Ishikawa (cell line): ENCODE data around the gene TMEFF2.

Experiments used
- CEBPB ChIP-seq: IDR thresholded peaks from 2 replicates; pipeline ENCODE4 v1.6.1; 2012
- CREB1 ChIP-seq: IDR thresholded peaks from 2 replicates; pipeline ENCODE4 v1.6.1; 2012; ENCODE audit warnings: low read depth
- EGR1 ChIP-seq: IDR thresholded peaks from 2 replicates; pipeline ENCODE4 v1.6.1; 2012
- EP300 ChIP-seq: IDR thresholded peaks from 2 replicates; pipeline ENCODE4 v1.6.1; 2012; ENCODE audit warnings: borderline replicate concordance
- FOXM1 ChIP-seq: IDR thresholded peaks from 2 replicates; pipeline ENCODE4 v1.6.1; 2012; ENCODE audit warnings: low read depth, borderline replicate concordance
- NFIC ChIP-seq: IDR thresholded peaks from 2 replicates; pipeline ENCODE4 v1.6.1; 2012
- RAD21 ChIP-seq: IDR thresholded peaks from 2 replicates; pipeline ENCODE4 v1.6.1; 2012; ENCODE audit warnings: low read depth
- TAF1 ChIP-seq: IDR thresholded peaks from 2 replicates; pipeline ENCODE4 v1.6.1; 2012; ENCODE audit warnings: low read depth, mild to moderate bottlenecking
- TCF12 ChIP-seq: IDR thresholded peaks from 2 replicates; pipeline ENCODE4 v1.6.1; 2012; ENCODE audit warnings: low read depth
- TEAD4 ChIP-seq: IDR thresholded peaks from 2 replicates; pipeline ENCODE4 v1.6.1; 2012
- YY1 ChIP-seq: IDR thresholded peaks from 2 replicates; pipeline ENCODE4 v1.6.1; 2012; ENCODE audit warnings: low read depth
- ZBTB7A ChIP-seq: IDR thresholded peaks from 2 replicates; pipeline ENCODE4 v1.6.1; 2012; ENCODE audit warnings: low read depth
- TF ChIP-seq, protein P1 (sequence below): IDR thresholded peaks from 2 replicates; pipeline ENCODE4 v1.6.1; 2012
- TF ChIP-seq, protein P2 (sequence below): IDR thresholded peaks from 2 replicates; pipeline ENCODE4 v1.6.1; 2012
- TF ChIP-seq, protein P3 (sequence below): IDR thresholded peaks from 2 replicates; pipeline ENCODE4 v1.6.1; 2012; ENCODE audit warnings: low read depth, mild to moderate bottlenecking

Gene TMEFF2

DNA sequence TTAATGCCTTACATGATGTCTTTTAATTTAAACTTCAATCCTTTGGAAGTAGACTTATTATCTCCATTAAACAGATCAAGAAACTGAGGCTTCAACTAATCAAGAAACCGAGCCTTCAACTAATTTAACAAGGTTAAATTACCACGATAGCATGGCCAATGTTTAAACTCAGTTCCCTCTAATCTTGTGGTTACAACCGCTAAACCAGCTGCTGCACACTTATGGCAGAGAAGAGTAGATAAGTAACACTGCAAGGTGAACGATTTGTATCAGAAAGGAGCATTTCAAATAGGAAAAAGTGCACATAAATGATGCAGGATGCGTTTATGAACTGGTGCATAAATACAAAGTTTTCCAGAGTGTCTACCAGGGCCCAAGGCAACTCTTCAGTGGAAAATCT is 203.3 kb downstream of the TMEFF2 start:
- TF ChIP-seq, protein P1, sequence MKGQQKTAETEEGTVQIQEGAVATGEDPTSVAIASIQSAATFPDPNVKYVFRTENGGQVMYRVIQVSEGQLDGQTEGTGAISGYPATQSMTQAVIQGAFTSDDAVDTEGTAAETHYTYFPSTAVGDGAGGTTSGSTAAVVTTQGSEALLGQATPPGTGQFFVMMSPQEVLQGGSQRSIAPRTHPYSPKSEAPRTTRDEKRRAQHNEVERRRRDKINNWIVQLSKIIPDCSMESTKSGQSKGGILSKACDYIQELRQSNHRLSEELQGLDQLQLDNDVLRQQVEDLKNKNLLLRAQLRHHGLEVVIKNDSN, result no peak
- TF ChIP-seq TEAD4, result no peak
- no peak for TF ChIP-seq TAF1
- TF ChIP-seq NFIC, result no peak
- TF ChIP-seq EGR1, result no peak
- TF ChIP-seq, protein P2, sequence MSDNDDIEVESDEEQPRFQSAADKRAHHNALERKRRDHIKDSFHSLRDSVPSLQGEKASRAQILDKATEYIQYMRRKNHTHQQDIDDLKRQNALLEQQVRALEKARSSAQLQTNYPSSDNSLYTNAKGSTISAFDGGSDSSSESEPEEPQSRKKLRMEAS, result no peak
- no peak for TF ChIP-seq YY1
- TF ChIP-seq EP300, result no peak
- no peak for TF ChIP-seq CEBPB
- TF ChIP-seq TCF12, result no peak

DNA sequence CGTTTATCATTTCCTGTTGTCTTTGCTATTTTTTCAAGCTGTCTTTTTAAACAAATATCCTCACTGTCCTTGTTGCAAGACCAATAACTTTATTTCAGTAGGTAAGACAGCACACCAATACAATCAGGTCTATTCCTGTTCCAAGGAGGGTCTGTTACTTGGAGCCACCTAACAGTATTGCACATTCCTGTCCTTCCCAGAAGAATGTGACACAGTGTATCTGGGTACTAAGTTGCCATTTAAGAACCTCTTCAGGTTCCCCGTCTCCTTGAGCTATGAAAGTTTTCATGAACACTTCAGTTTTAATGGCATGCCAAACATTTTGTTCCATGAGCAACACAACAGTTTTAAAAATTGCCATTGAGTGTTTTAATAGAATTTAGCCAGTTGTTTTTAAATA is 209.0 kb downstream of the TMEFF2 start:
- TF ChIP-seq TCF12 (no peak), CEBPB (no peak), TAF1 (no peak), RAD21 (no peak), ZBTB7A (no peak), CREB1 (no peak), FOXM1 (no peak), NFIC (no peak), YY1 (no peak), TEAD4 (no peak), EP300 (no peak), EGR1 (no peak)
- TF ChIP-seq, protein P2, result no peak
- TF ChIP-seq, protein P3, sequence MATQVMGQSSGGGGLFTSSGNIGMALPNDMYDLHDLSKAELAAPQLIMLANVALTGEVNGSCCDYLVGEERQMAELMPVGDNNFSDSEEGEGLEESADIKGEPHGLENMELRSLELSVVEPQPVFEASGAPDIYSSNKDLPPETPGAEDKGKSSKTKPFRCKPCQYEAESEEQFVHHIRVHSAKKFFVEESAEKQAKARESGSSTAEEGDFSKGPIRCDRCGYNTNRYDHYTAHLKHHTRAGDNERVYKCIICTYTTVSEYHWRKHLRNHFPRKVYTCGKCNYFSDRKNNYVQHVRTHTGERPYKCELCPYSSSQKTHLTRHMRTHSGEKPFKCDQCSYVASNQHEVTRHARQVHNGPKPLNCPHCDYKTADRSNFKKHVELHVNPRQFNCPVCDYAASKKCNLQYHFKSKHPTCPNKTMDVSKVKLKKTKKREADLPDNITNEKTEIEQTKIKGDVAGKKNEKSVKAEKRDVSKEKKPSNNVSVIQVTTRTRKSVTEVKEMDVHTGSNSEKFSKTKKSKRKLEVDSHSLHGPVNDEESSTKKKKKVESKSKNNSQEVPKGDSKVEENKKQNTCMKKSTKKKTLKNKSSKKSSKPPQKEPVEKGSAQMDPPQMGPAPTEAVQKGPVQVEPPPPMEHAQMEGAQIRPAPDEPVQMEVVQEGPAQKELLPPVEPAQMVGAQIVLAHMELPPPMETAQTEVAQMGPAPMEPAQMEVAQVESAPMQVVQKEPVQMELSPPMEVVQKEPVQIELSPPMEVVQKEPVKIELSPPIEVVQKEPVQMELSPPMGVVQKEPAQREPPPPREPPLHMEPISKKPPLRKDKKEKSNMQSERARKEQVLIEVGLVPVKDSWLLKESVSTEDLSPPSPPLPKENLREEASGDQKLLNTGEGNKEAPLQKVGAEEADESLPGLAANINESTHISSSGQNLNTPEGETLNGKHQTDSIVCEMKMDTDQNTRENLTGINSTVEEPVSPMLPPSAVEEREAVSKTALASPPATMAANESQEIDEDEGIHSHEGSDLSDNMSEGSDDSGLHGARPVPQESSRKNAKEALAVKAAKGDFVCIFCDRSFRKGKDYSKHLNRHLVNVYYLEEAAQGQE, result no peak
- TF ChIP-seq, protein P1, result no peak

DNA sequence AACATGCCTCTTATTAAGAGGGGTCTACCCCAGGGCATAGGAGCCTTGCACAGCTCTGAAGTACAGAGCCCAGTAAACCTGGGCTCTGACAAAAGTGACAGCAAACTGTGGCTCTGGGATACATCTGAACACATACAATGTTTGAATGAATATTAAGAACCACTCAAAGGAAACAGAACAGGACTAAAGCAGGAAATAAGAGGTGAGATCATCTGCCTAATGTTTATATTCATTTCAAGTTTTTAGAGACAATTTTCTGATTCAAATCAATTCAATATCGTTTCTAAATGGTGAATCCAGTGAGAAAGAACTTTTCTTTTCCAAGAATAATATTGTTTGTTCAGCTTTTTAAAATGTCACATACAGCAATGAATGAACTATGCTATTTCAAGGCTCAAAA is 211.1 kb downstream of the TMEFF2 start:
- TF ChIP-seq ZBTB7A (no peak), FOXM1 (no peak), EP300 (no peak), TEAD4 (no peak), TCF12 (no peak), NFIC (no peak), RAD21 (no peak), CREB1 (no peak), EGR1 (no peak), CEBPB (no peak), TAF1 (no peak), YY1 (no peak)
- TF ChIP-seq, protein P3, result no peak
- TF ChIP-seq, protein P2, result no peak
- TF ChIP-seq, protein P1, result no peak

DNA sequence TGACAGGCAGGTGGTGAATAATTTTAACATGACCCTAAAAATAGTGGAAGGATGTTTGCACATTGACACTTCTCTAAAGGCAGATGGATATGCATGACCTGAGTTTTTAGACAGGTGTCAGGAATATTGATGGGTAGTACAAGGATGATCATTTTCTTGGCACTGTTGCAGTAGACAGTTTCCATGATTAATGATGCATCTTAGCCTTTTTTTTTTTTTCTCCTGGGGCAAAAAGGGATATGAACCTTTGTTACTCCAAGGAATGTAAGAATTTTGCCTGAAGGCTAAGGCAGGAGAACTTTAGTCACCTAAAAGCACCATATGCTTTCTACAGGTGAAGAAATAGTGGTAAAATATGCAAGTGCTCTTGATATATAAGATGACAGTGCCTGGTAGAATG is 211.5 kb downstream of the TMEFF2 start:
- no peak for TF ChIP-seq TAF1
- TF ChIP-seq, protein P1, result no peak

DNA sequence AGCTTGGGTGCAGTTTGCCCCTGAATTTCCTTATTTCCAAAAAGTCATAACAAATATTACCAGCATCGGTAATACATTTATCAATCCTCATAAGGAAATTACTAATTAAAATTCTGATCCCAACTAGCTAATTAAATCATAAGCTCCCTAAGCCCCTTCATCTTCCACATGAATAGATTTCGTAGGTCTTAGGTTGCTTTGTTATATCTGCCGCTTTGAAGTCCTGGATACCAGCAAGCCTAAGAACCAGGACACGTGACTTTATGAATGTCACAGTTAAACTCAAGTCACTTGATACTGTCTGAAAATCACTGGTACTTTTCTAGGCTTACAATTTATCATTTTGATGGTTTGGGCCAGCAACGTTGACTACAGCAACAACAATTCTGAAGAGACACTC is 213.0 kb downstream of the TMEFF2 start:
- TF ChIP-seq, protein P1, result no peak
- TF ChIP-seq EGR1 (no peak), FOXM1 (no peak), TCF12 (no peak), CREB1 (no peak), CEBPB (no peak), TEAD4 (no peak)
